GM18868 (cell line): ENCODE results near the gene DENND2D.

ENCODE experiments used
- ATAC-seq: cut with Tn5 transposase; IDR thresholded peaks from one replicate; pipeline ENCODE4 v1.9.1; 2021; ENCODE audit warnings: mild to moderate bottlenecking, moderate library complexity; ENCODE audit not compliant: unreplicated experiment

The DENND2D gene

DNA sequence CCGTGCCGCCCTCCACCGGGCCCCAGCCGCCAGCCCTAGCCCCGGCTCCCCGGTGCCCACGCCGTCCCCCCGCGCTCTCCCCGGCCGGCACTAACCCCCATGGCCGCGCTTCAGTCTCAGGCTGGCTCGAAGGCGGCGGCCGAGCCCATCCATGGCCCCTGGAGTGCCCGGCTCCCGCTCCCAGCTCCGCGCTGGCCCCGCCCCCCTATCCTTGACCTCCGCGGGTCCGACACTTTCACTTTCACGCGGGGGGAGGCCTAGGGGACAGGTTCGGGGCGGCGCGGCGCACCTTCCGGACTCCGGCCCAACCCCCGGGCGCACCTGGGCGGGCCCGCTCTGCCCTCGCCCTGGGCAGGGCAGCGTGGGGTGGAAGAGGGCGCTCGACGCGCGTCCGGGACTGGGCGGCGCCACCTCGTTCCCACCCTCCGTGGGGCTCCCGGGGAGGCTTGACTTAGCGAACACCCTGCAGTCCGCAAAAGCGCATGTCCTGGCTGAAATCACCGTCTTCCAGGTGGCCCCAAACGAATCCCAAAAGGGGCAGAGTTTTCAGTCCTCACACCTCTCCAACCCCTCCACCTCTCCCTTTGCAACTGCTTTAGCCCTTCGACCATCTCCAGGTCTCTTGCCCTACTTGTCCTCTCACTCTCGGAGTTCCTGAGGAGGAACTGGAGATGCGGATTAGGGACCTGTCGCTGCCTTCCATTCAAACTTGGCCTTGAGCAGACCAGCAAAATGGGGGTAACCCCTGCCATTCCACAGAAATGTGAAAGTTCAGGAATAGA lies 3.9 kb upstream of the DENND2D start:
- peak; percentile 72 for ATAC-seq

DNA sequence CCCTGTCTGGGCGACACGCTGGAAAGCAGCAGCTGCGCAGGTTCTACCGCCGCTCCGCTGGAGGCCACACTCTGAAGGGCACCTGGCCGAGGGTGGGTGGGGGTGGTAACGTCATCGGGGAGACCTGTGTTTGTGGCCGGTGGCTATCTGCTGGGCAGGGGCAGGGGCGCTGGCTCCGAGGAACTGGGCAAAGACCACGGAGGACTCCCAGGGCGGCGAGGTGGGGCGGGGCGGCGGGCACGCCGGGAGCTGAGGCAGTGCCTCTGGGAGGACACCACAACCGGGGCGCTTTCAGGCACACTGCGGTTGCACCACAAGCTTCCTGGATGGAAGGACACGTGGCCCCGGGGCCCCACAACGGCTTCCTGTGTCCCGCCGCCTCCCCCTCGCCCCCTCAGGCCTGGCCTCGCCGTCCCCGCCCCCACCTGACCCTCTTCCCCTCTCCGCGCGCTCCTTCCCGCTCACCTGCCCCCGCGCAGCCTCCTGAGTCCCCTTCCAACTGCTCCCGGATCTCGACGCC lies 3.3 kb upstream of the DENND2D start:
- ATAC-seq, result peak; percentile 54

DNA sequence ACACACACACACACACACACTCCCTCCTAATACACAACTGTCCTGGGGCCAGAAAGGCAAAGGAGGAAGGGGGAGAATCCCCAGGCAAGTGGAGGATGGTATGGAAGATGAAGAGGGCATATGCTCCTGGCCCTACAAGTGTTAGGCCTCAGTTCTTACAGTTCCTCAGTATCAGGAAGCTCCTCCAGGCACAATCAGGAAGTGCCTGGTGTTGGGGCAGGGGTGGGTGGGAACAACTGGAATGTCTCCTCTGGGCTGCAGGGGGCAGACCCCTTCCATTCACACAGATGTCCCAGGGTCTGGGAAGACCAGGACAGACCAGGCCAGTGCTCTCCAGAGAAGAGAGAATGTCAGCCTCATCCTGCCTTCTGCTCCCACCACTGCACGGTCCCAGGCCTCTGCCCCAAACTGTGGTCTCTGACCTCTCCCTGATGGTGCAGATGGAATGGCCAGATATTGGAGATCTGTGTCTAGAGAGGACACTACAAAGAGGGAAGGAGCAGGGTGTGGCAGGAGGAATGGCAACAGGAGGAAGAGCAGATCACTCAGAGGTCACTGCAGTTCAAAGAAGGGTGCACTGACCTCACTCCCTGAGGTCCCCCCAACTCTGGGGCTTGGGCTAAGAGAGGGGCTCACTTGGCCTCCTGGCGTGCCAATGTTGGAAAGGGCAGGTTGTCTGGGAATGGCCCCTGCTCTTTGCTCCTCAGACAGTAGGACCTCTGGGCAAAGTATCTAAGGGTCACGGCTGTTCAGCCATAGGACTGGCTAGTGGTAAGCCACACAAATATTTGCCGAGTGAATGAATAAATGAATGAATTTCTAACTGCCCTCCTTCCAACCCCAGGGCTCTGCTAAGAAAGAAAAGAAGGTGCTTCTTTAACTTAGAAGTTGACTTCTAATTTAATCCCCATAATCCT lies 2.5 kb upstream of the DENND2D start:
- no peak for ATAC-seq

GRCh38 chr1:111202366-111202706 lies 1.9 kb upstream of the DENND2D start:
- no peak for ATAC-seq

DNA sequence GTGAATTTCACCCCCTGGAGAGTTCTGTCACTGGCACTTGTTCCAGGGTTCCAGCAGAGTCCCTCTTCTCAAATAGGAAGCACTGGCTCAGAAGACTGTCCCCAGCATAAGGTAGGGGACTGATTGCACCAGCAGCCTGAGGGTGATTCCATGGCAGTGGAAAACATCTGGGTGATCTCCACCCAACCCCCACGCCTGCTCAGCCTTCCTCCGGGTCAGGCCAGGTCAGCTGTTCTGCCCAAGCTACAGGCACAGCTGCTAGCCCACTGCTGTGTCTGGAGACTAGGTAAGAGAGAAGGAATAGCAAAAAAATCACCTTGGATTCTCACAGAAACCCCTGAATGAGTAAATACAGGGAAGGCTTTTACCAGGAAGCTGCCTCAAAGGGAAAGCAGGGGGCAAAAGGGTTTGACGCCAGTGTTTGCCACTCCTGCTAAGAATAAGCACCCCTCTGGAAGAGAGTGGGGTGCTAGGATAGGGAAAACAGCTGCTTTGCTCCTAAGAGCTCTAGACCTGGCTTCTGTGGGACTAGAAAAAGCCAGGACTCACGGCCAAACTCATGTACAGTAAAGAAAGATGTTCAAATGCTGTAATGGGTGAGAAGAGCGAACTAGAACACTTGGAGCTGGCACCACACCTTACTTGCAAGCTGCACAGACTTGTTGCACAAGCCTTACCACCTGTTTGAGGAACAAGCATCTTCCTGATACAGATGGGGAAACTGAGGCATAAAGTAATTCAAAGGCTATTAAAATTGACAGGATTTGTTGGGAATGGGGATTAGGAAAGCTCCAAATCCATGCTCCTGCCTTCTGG lies 1.0 kb upstream of the DENND2D start:
- ATAC-seq, result no peak

GRCh38 chr1:111200802-111201161 lies 336 bp upstream of the DENND2D start:
- no peak for ATAC-seq

GRCh38 chr1:111199329-111199728 lies 1.1 kb downstream of the DENND2D start:
- ATAC-seq, result no peak

- no peak for ATAC-seq
These were observed 1.6 kb downstream of the DENND2D start for GRCh38 chr1:111198836-111199235.

- ATAC-seq, result no peak
These were observed 2.7 kb downstream of the DENND2D start for GRCh38 chr1:111197598-111198284.

- ATAC-seq, result no peak
These were observed 4.2 kb downstream of the DENND2D start for GRCh38 chr1:111196213-111196612.

DNA sequence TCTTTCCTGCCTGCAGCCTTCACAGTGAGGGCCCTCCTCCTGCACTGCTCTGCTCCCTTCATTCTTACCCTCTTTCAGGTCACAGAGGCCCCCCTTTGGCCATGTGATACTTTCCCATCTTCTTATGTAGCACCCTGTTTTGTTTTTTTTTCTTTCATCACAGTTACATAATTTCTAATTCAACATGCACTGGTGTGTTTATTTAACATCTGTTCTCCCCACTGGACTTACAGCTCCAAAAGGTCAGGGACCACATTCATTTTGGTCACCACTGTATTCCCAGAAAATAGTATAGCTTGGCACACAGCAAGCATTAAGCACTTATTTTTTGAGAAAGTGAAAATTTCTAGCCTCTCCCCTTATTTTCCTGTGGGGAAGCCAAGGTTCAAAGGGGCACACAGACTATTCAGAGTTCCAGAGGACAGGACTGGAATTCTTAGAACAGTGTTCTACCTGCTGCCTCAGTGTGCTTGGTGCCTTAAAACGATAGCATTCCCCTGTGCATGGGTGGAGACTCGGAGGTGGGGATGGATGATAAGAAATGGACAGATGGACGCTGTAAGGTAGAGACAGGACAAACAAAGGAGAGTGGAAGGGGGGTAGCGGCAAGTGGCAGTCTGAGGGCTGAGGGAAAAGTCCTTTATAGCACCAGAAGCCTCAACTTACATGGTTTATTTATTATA lies 5.3 kb downstream of the DENND2D start:
- no peak for ATAC-seq

- no peak for ATAC-seq
These were observed 6.5 kb downstream of the DENND2D start for GRCh38 chr1:111193712-111194480.

- ATAC-seq, result peak; percentile 50
These were observed 7.6 kb downstream of the DENND2D start for GRCh38 chr1:111192658-111193519.

DNA sequence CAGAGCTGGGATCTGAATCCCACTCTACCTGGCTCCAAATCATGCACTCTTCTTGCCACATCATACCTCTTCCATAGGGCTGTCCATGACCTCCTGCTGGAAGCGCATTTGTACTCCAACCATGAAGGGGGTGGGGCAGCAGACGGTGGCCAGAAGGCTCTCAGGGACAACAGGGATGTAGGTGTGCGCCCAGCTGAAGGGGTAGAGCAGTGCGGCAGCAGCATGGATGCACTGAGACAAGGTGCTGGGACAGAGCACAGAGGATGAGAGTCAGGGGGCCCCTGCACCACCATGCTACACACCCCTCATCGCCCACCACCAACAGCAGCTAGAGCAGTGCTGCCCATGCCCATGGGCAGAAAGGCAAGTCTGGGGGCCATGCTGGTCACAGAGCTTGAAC lies 8.4 kb downstream of the DENND2D start:
- ATAC-seq, result no peak

- ATAC-seq, result no peak
These were observed 8.9 kb downstream of the DENND2D start for GRCh38 chr1:111191496-111191895.

DNA sequence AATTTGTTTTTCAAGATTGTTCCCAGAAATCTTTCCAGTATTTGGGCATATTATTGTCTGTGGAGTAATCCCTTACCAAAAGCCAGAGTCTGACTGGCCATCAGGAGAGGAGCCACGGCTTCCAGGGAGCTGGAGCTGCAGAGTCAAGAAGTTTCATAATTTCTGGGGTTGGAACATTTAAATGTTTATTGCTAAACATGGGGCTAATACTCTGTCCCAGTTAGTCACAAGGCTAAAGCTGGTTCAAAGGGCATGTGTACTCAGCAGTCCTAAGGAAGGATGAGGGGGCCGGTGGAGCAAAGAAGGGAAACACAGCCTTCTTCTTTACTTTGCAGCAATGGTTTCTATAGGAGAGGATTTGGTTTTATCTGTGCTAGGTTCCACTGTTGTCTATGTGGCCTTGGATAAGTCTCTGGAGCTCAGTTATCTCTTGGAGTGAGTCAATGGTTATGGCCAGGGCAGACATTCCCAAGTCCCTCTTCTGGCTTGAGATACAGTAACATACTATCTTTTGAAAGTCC lies 9.5 kb downstream of the DENND2D start:
- no peak for ATAC-seq

GRCh38 chr1:111184663-111185062 lies 15.8 kb downstream of the DENND2D start:
- ATAC-seq, result no peak
